ENCODE results near the gene DHCR24.

The DHCR24 gene

GRCh38 chr1:54836594-54836993 is 50.4 kb downstream of the DHCR24 start:
- POLR2A ChIA-PET = no interaction called here

GRCh38 chr1:54835970-54836369 is 51.0 kb downstream of the DHCR24 start:
- ChIA-PET POLR2A (no interaction called here), CTCF (no interaction called here)
- DNase-seq (ENCODE audit: extremely low spot score) = no peak
- TF ChIP-seq FOXK2 (IDR thresholded peaks at IDR 0.05) (no peak), SP1 (IDR thresholded peaks at IDR 0.05) (no peak), ARNT (IDR thresholded peaks at IDR 0.05) (no peak), ZNF384 (IDR thresholded peaks at IDR 0.05) (no peak), FOXA1 (IDR thresholded peaks at IDR 0.05) (no peak), NFRKB (IDR thresholded peaks at IDR 0.05) (no peak), FOXM1 (IDR thresholded peaks at IDR 0.05; ENCODE audit: borderline replicate concordance) (no peak), LEF1 (IDR thresholded peaks at IDR 0.05; ENCODE audit: borderline replicate concordance) (no peak), BHLHE40 (IDR thresholded peaks at IDR 0.05; ENCODE audit: borderline replicate concordance) (no peak), ELF4 (IDR thresholded peaks at IDR 0.05) (no peak), PKNOX1 (IDR thresholded peaks at IDR 0.05) (no peak), TARDBP (IDR thresholded peaks at IDR 0.05) (no peak), HDGF (IDR thresholded peaks at IDR 0.05; ENCODE audit: borderline replicate concordance) (no peak), SUZ12 (IDR thresholded peaks at IDR 0.05) (no peak), CTBP1 (IDR thresholded peaks at IDR 0.05; ENCODE audit: borderline replicate concordance) (no peak)

More at GRCh38 chr1:54836594-54836993, 50.4 kb downstream of the DHCR24 start:
- CTCF ChIA-PET = no interaction called here
- DNase-seq (ENCODE audit: extremely low spot score) = no peak
- TF ChIP-seq SUZ12 (IDR thresholded peaks at IDR 0.05) (no peak), FOXM1 (IDR thresholded peaks at IDR 0.05; ENCODE audit: borderline replicate concordance) (no peak), BHLHE40 (IDR thresholded peaks at IDR 0.05; ENCODE audit: borderline replicate concordance) (no peak), CTBP1 (IDR thresholded peaks at IDR 0.05; ENCODE audit: borderline replicate concordance) (no peak), ELF4 (IDR thresholded peaks at IDR 0.05) (no peak), HDGF (IDR thresholded peaks at IDR 0.05; ENCODE audit: borderline replicate concordance) (no peak)

- ChIA-PET CTCF (interaction anchor here (0.6 kb wide), 1 partner anchor 935 kb away, joined by 3 read pairs; no protein-coding TSS in a partner anchor), POLR2A (no interaction called here)
- no peak for TF ChIP-seq LEF1 (IDR thresholded peaks at IDR 0.05; ENCODE audit: borderline replicate concordance)
- TF ChIP-seq PKNOX1 (IDR thresholded peaks at IDR 0.05) = no peak
- TF ChIP-seq ARNT (IDR thresholded peaks at IDR 0.05) = no peak
- no peak for TF ChIP-seq SP1 (IDR thresholded peaks at IDR 0.05)
- TF ChIP-seq ELF4 (IDR thresholded peaks at IDR 0.05) = no peak
- TF ChIP-seq SUZ12 (IDR thresholded peaks at IDR 0.05) = no peak
- no peak for TF ChIP-seq TARDBP (IDR thresholded peaks at IDR 0.05)
- no peak for TF ChIP-seq NFRKB (IDR thresholded peaks at IDR 0.05)
- no peak for TF ChIP-seq FOXM1 (IDR thresholded peaks at IDR 0.05; ENCODE audit: borderline replicate concordance)
- TF ChIP-seq FOXA1 (IDR thresholded peaks at IDR 0.05) = no peak
- no peak for TF ChIP-seq HDGF (IDR thresholded peaks at IDR 0.05; ENCODE audit: borderline replicate concordance)
- TF ChIP-seq ZNF384 (IDR thresholded peaks at IDR 0.05) = no peak
- TF ChIP-seq BHLHE40 (IDR thresholded peaks at IDR 0.05; ENCODE audit: borderline replicate concordance) = no peak
- TF ChIP-seq L3MBTL2 (conservative IDR thresholded peaks at IDR 0.05) = no peak
- no peak for TF ChIP-seq FOXK2 (IDR thresholded peaks at IDR 0.05)
- TF ChIP-seq CTBP1 (IDR thresholded peaks at IDR 0.05; ENCODE audit: borderline replicate concordance) = no peak
- DNase-seq (ENCODE audit: extremely low spot score) = no peak
Observed at GRCh38 chr1:54835131-54835898, 51.7 kb downstream of the DHCR24 start.

- ChIA-PET CTCF (no interaction called here), POLR2A (no interaction called here)
- TF ChIP-seq BHLHE40 (IDR thresholded peaks at IDR 0.05; ENCODE audit: borderline replicate concordance) = no peak
- no peak for TF ChIP-seq ZNF384 (IDR thresholded peaks at IDR 0.05)
- TF ChIP-seq CTBP1 (IDR thresholded peaks at IDR 0.05; ENCODE audit: borderline replicate concordance) = no peak
- no peak for TF ChIP-seq TARDBP (IDR thresholded peaks at IDR 0.05)
- TF ChIP-seq HDGF (IDR thresholded peaks at IDR 0.05; ENCODE audit: borderline replicate concordance) = no peak
- TF ChIP-seq FOXK2 (IDR thresholded peaks at IDR 0.05) = no peak
- no peak for TF ChIP-seq PKNOX1 (IDR thresholded peaks at IDR 0.05)
- no peak for TF ChIP-seq L3MBTL2 (conservative IDR thresholded peaks at IDR 0.05)
- DNase-seq (ENCODE audit: extremely low spot score) = no peak
Observed at GRCh38 chr1:54834007-54834541, 52.9 kb downstream of the DHCR24 start.

GRCh38 chr1:54833121-54833520 is 53.9 kb downstream of the DHCR24 start:
- DNase-seq (ENCODE audit: extremely low spot score) = no peak
- CTCF ChIA-PET = interaction anchor here (1.4 kb wide), 1 partner anchor 10 kb away, joined by 4 read pairs; no protein-coding TSS in a partner anchor
- TF ChIP-seq CTBP1 (IDR thresholded peaks at IDR 0.05; ENCODE audit: borderline replicate concordance) (no peak), ELF4 (IDR thresholded peaks at IDR 0.05) (no peak), ARNT (IDR thresholded peaks at IDR 0.05) (no peak), SUZ12 (IDR thresholded peaks at IDR 0.05) (no peak), FOXK2 (IDR thresholded peaks at IDR 0.05) (no peak), ZNF384 (IDR thresholded peaks at IDR 0.05) (no peak), FOXM1 (IDR thresholded peaks at IDR 0.05; ENCODE audit: borderline replicate concordance) (no peak), LEF1 (IDR thresholded peaks at IDR 0.05; ENCODE audit: borderline replicate concordance) (no peak), NFRKB (IDR thresholded peaks at IDR 0.05) (no peak), SP1 (IDR thresholded peaks at IDR 0.05) (no peak), HDGF (IDR thresholded peaks at IDR 0.05; ENCODE audit: borderline replicate concordance) (no peak), BHLHE40 (IDR thresholded peaks at IDR 0.05; ENCODE audit: borderline replicate concordance) (no peak), FOXA1 (IDR thresholded peaks at IDR 0.05) (no peak), TARDBP (IDR thresholded peaks at IDR 0.05) (no peak), L3MBTL2 (conservative IDR thresholded peaks at IDR 0.05) (no peak), PKNOX1 (IDR thresholded peaks at IDR 0.05) (no peak)
- POLR2A ChIA-PET = no interaction called here
